Mesenchymal stem cell (in vitro differentiated cells and primary cell): ENCODE measurements around the gene CELA3B.
"Not testable (repeated sequence)": the region's sequence is repeated elsewhere in the genome, so short reads cannot be mapped to it uniquely, and the experiment has no call there.

Experiments used
- DNase-seq: peaks from one replicate; pipeline ENCODE4 v3.0.0-alpha.2; 2013
- H2AFZ ChIP-seq: one replicate; pipeline ENCODE4 v1.6.1; 2013; ENCODE audit warnings: low read depth, mild to moderate bottlenecking, control low read depth, inconsistent platforms, low read length, moderate library complexity
- H2AK5ac ChIP-seq: 2 replicates; pipeline ENCODE4 v1.6.1; 2013; ENCODE audit warnings: low read length, moderate library complexity, mild to moderate bottlenecking, inconsistent platforms; ENCODE audit not compliant: severe bottlenecking
- H2BK120ac ChIP-seq: one replicate; pipeline ENCODE4 v1.6.1; 2013; ENCODE audit warnings: low read depth, mild to moderate bottlenecking, inconsistent platforms, low read length, moderate library complexity
- H2BK12ac ChIP-seq, 2 experiments: one replicate each; pipeline ENCODE4 v1.6.1; 2013; ENCODE audit warnings: inconsistent platforms in 2 of 2, low read length in 2 of 2, mild to moderate bottlenecking in 2 of 2, moderate library complexity in 2 of 2, control low read depth in 1 of 2
- H2BK15ac ChIP-seq: one replicate; pipeline ENCODE4 v1.6.1; 2013; ENCODE audit warnings: mild to moderate bottlenecking, low read depth, inconsistent platforms; ENCODE audit not compliant: poor library complexity, severe bottlenecking
- H2BK5ac ChIP-seq: 2 replicates; pipeline ENCODE4 v1.6.1; 2013; ENCODE audit warnings: low read depth, mild to moderate bottlenecking, low read length, control low read depth, inconsistent platforms; ENCODE audit not compliant: poor library complexity, severe bottlenecking
- H3K14ac ChIP-seq, 2 experiments: one replicate each; pipeline ENCODE4 v1.6.1; 2013; ENCODE audit warnings: inconsistent platforms in 2 of 2, low read length in 2 of 2, control low read depth in 1 of 2, mild to moderate bottlenecking in 1 of 2, moderate library complexity in 1 of 2
- H3K18ac ChIP-seq, 2 experiments: one replicate each; pipeline ENCODE4 v1.6.1; 2013; ENCODE audit warnings: inconsistent platforms in 2 of 2, low read length in 2 of 2, control low read depth in 1 of 2, low read depth in 1 of 2, mild to moderate bottlenecking in 1 of 2
- H3K23ac ChIP-seq, 2 experiments: one replicate each; pipeline ENCODE4 v1.6.1; 2013; ENCODE audit warnings: inconsistent platforms in 2 of 2, low read length in 2 of 2, mild to moderate bottlenecking in 2 of 2, moderate library complexity in 2 of 2, control low read depth in 1 of 2
- H3K27ac ChIP-seq: 2 replicates; pipeline ENCODE4 v1.5.1; 2013; ENCODE audit warnings: mild to moderate bottlenecking, moderate library complexity, low read length, control low read depth, inconsistent platforms; ENCODE audit not compliant: poor library complexity, severe bottlenecking
- H3K27me3 ChIP-seq, 2 experiments: 2 replicates each; pipeline versions ENCODE4 v1.6.1 to v1.7.0; 2013; ENCODE audit warnings: low read length in 2 of 2, mild to moderate bottlenecking in 2 of 2, moderate library complexity in 2 of 2, control low read depth in 1 of 2, inconsistent platforms in 1 of 2; ENCODE audit not compliant: control insufficient read depth in 1 of 2, insufficient read depth in 1 of 2
- H3K36me3 ChIP-seq, 2 experiments: 2 replicates each; pipeline versions ENCODE4 v1.6.1 to v1.7.0; 2013; ENCODE audit warnings: low read length in 2 of 2, control low read depth in 1 of 2, inconsistent platforms in 1 of 2, low read depth in 1 of 2, mild to moderate bottlenecking in 1 of 2; ENCODE audit not compliant: insufficient read depth in 2 of 2, control insufficient read depth in 1 of 2
- H3K4ac ChIP-seq, 2 experiments: one replicate each; pipeline ENCODE4 v1.6.1; 2013; ENCODE audit warnings: inconsistent platforms in 2 of 2, low read length in 2 of 2, mild to moderate bottlenecking in 2 of 2, moderate library complexity in 2 of 2, control low read depth in 1 of 2, low read depth in 1 of 2
- H3K4me1 ChIP-seq: 2 replicates; pipeline ENCODE4 v1.6.1; 2013; ENCODE audit warnings: low read depth, low read length, control low read depth; ENCODE audit not compliant: control insufficient read depth, insufficient read depth
- H3K4me2 ChIP-seq: 2 replicates; pipeline ENCODE4 v1.6.1; 2013; ENCODE audit warnings: low read length, mild to moderate bottlenecking, inconsistent platforms; ENCODE audit not compliant: poor library complexity, severe bottlenecking
- H3K4me3 ChIP-seq, 2 experiments: 2 replicates each; pipeline versions ENCODE4 v1.5.1 to v1.7.0; 2013; ENCODE audit warnings: low read length in 2 of 2, mild to moderate bottlenecking in 2 of 2, control low read depth in 1 of 2, low read depth in 1 of 2; ENCODE audit not compliant: insufficient read depth in 1 of 2
- H3K79me1 ChIP-seq: replicated peaks from 2 replicates; pipeline ENCODE4 v1.6.1; 2013; ENCODE audit warnings: mild to moderate bottlenecking, control low read depth, low read length, inconsistent platforms; ENCODE audit not compliant: poor library complexity, severe bottlenecking
- H3K9ac ChIP-seq: 2 replicates; pipeline ENCODE4 v1.7.0; 2013; ENCODE audit warnings: mild to moderate bottlenecking, low read length, moderate library complexity
- H3K9me3 ChIP-seq: 2 replicates; pipeline ENCODE4 v1.7.0; 2013; ENCODE audit warnings: mild to moderate bottlenecking, low read length; ENCODE audit not compliant: control insufficient read depth
- H4K8ac ChIP-seq: one replicate; pipeline ENCODE4 v1.6.1; 2013; ENCODE audit warnings: inconsistent platforms, mild to moderate bottlenecking, low read length, moderate library complexity
- H4K91ac ChIP-seq: one replicate; pipeline ENCODE4 v1.6.1; 2013; ENCODE audit warnings: mild to moderate bottlenecking, low read length, inconsistent platforms
- WGBS: methylation state at CpG from one replicate; pipeline ENCODE4 v1.1.7; 2013; ENCODE audit warnings: mixed read lengths; 5-methylcytosine and 5-hydroxymethylcytosine counted together

CELA3B gene

GRCh38 chr1:22006736-22007135, 29.9 kb downstream of the CELA3B start:
- not testable (repeated sequence) for H3K4me1 ChIP-seq, H3K4ac ChIP-seq, DNase-seq, H3K79me1 ChIP-seq, H3K18ac ChIP-seq, H3K23ac ChIP-seq, H3K14ac ChIP-seq, H3K4me2 ChIP-seq, H3K27me3 ChIP-seq, H2AK5ac ChIP-seq, H3K4me3 ChIP-seq, H2AFZ ChIP-seq, H3K9me3 ChIP-seq, H2BK12ac ChIP-seq, H4K8ac ChIP-seq, H2BK15ac ChIP-seq, H3K27ac ChIP-seq, H3K9ac ChIP-seq, H3K36me3 ChIP-seq, H2BK120ac ChIP-seq, H2BK5ac ChIP-seq, H4K91ac ChIP-seq
- 91% methylated on average over 11 of the region's 13 CpGs for WGBS

- not testable (repeated sequence) for H3K14ac ChIP-seq, H2BK15ac ChIP-seq, H3K79me1 ChIP-seq, H3K18ac ChIP-seq, H3K4ac ChIP-seq, H3K9ac ChIP-seq, DNase-seq, H3K27ac ChIP-seq, H4K91ac ChIP-seq, H3K4me3 ChIP-seq, H3K23ac ChIP-seq, H3K27me3 ChIP-seq, H3K4me1 ChIP-seq, H2AFZ ChIP-seq, H2BK12ac ChIP-seq, H3K4me2 ChIP-seq, H3K9me3 ChIP-seq, H3K36me3 ChIP-seq, H2BK5ac ChIP-seq, H4K8ac ChIP-seq, H2BK120ac ChIP-seq, H2AK5ac ChIP-seq
- WGBS, result 87% methylated on average over 2 of the region's 10 CpGs
These were observed 30.4 kb downstream of the CELA3B start for GRCh38 chr1:22007262-22007661.

- not testable (repeated sequence) for H3K9ac ChIP-seq
These were observed 32.7 kb downstream of the CELA3B start for GRCh38 chr1:22009566-22009965.

GRCh38 chr1:22012752-22013151, 35.9 kb downstream of the CELA3B start:
- H3K18ac ChIP-seq, H3K23ac ChIP-seq, H2BK5ac ChIP-seq, H4K91ac ChIP-seq, H4K8ac ChIP-seq, H3K4me3 ChIP-seq, H3K4ac ChIP-seq, DNase-seq, H2BK120ac ChIP-seq, H3K36me3 ChIP-seq, H2BK15ac ChIP-seq, H3K9ac ChIP-seq, H3K27ac ChIP-seq, H2BK12ac ChIP-seq, H3K27me3 ChIP-seq, H3K4me1 ChIP-seq, H3K4me2 ChIP-seq, H3K14ac ChIP-seq, H3K79me1 ChIP-seq, H2AK5ac ChIP-seq, H2AFZ ChIP-seq, H3K9me3 ChIP-seq: not testable (repeated sequence)
- WGBS, result 86% methylated on average over 1 of the region's 4 CpGs

More at GRCh38 chr1:22009566-22009965, 32.7 kb downstream of the CELA3B start:
- not testable (repeated sequence) for H3K14ac ChIP-seq, H2BK12ac ChIP-seq, H3K4me1 ChIP-seq, H3K79me1 ChIP-seq, H2AK5ac ChIP-seq, H3K23ac ChIP-seq, H3K36me3 ChIP-seq, H4K91ac ChIP-seq, H2AFZ ChIP-seq, H2BK5ac ChIP-seq, H3K4me2 ChIP-seq, H3K18ac ChIP-seq, H2BK120ac ChIP-seq, H3K4ac ChIP-seq, H4K8ac ChIP-seq, H3K4me3 ChIP-seq, H3K27ac ChIP-seq, H3K9me3 ChIP-seq, H2BK15ac ChIP-seq, H3K27me3 ChIP-seq, DNase-seq
- 67% methylated on average over 4 of the region's 11 CpGs for WGBS
